Progenitor cell of endocrine pancreas (in vitro differentiated cells): ENCODE data around the gene MUTYH. TPM values are rescaled to one million over a fixed set of nuclear protein-coding genes. Genes with fewer than 3 reads are reported as not detected.

Experiments
- DNase-seq: peaks from one replicate; pipeline ENCODE4 v3.0.0; 2021; ENCODE audit warnings: low spot score; ENCODE audit not compliant: unreplicated experiment
- H3K27ac Mint-ChIP-seq: 2 replicates; pipeline ENCODE4 v1.8.0; 2021; ENCODE audit warnings: mild to moderate bottlenecking, moderate library complexity, mixed read lengths
- H3K27me3 Mint-ChIP-seq: 2 replicates; pipeline ENCODE4 v1.8.0; 2021; ENCODE audit warnings: mixed read lengths
- H3K36me3 Mint-ChIP-seq: 2 replicates; pipeline ENCODE4 v1.8.0; 2022; ENCODE audit warnings: mixed read lengths; ENCODE audit not compliant: insufficient read depth
- H3K4me1 Mint-ChIP-seq: 2 replicates; pipeline ENCODE4 v1.8.0; 2021; ENCODE audit warnings: low read depth, mixed read lengths
- H3K4me3 Mint-ChIP-seq: 2 replicates; pipeline ENCODE4 v1.8.0; 2021; ENCODE audit warnings: low read depth, mild to moderate bottlenecking, moderate library complexity, mixed read lengths
- H3K9me3 Mint-ChIP-seq: 2 replicates; pipeline ENCODE4 v1.8.0; 2021; ENCODE audit warnings: low read depth, mixed read lengths
- CTCF ChIP-seq: fragments of 200-600 bp; sonication (generic); IDR thresholded peaks from one replicate; pipeline ENCODE4 v1.5.0; 2021; ENCODE audit warnings: antibody characterized with exemption, mild to moderate bottlenecking; ENCODE audit not compliant: unreplicated experiment
- total RNA-seq: library from RNA; stranded (reverse); gene quantifications from 2 replicates; pipeline ENCODE4 v1.2.1, GENCODE V29; 2021

MUTYH gene
- total RNA-seq, 1 donor from 2014 or later = 59.3 TPM

- peaks cover 5% of the 10 kb centered on the region for H3K4me1 Mint-ChIP-seq
- H3K9me3 Mint-ChIP-seq = no peaks in the 10 kb centered on the region
- H3K36me3 Mint-ChIP-seq = no peaks in the 10 kb centered on the region
- no peak for TF ChIP-seq CTCF
- no peak for DNase-seq
- peaks cover 11% of the 10 kb centered on the region for H3K27me3 Mint-ChIP-seq
- H3K27ac Mint-ChIP-seq = no peak overlapping the region
- H3K4me3 Mint-ChIP-seq = no peak overlapping the region
Observed at GRCh38 chr1:45321444-45321843, 18.8 kb downstream of the MUTYH start.

GRCh38 chr1:45319761-45320160, 20.5 kb downstream of the MUTYH start:
- DNase-seq = no peak
- Mint-ChIP-seq H3K27ac (no peak overlapping the region), H3K36me3 (no peaks in the 10 kb centered on the region), H3K4me3 (no peak overlapping the region), H3K4me1 (peaks cover 4% of the 10 kb centered on the region), H3K9me3 (no peaks in the 10 kb centered on the region), H3K27me3 (peaks cover 8% of the 10 kb centered on the region)
- no peak for TF ChIP-seq CTCF

GRCh38 chr1:45317166-45317565, 23.1 kb downstream of the MUTYH start:
- Mint-ChIP-seq H3K27me3 (peaks cover 8% of the 10 kb centered on the region), H3K4me3 (no peak overlapping the region), H3K36me3 (no peaks in the 10 kb centered on the region), H3K27ac (no peak overlapping the region), H3K4me1 (peaks cover 4% of the 10 kb centered on the region), H3K9me3 (no peaks in the 10 kb centered on the region)
- DNase-seq = no peak
- TF ChIP-seq CTCF = no peak

DNA sequence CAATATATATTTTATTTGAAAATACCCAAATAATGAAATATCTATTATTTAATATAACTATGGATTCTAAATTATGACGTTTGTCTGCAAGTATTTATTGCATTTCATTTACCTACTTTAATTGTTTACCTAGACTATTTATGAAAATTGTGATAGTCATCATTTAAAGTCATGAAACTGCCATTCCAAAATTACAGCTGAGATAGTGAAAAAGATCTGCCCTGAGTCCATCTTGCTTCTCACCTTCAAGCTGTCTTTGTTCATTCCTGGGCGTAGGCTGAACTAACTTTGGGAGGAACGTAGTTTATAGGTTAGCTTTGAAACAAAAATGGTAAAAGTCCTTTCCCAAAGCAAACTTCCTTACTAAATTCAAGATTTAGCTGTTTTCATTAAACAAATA, 26.0 kb downstream of the MUTYH start:
- no peaks in the 10 kb centered on the region for H3K4me1 Mint-ChIP-seq
- DNase-seq = no peak
- H3K9me3 Mint-ChIP-seq = no peaks in the 10 kb centered on the region
- no peak overlapping the region for H3K4me3 Mint-ChIP-seq
- TF ChIP-seq CTCF = no peak
- no peaks in the 10 kb centered on the region for H3K36me3 Mint-ChIP-seq
- H3K27ac Mint-ChIP-seq = no peak overlapping the region
- H3K27me3 Mint-ChIP-seq = no peaks in the 10 kb centered on the region

GRCh38 chr1:45306905-45307304, 33.3 kb downstream of the MUTYH start:
- TF ChIP-seq CTCF = no peak
- H3K9me3 Mint-ChIP-seq = no peaks in the 10 kb centered on the region
- no peaks in the 10 kb centered on the region for H3K36me3 Mint-ChIP-seq
- peaks cover 8% of the 10 kb centered on the region for H3K4me1 Mint-ChIP-seq
- peaks cover 5% of the 10 kb centered on the region for H3K27me3 Mint-ChIP-seq
- DNase-seq = no peak
- H3K27ac Mint-ChIP-seq = no peak overlapping the region
- H3K4me3 Mint-ChIP-seq = no peak overlapping the region
